Measurements from ENCODE around the gene PUS10. TPM values are rescaled to one million over a fixed set of nuclear protein-coding genes. Genes with fewer than 3 reads are reported as not detected.
"Not testable (repeated sequence)": the region's sequence is repeated elsewhere in the genome, so short reads cannot be mapped to it uniquely, and the experiment has no call there.

PUS10 gene
- polyA plus RNA-seq, 4 donors = 8.9 to 11.4 (median 11.3) TPM

DNA sequence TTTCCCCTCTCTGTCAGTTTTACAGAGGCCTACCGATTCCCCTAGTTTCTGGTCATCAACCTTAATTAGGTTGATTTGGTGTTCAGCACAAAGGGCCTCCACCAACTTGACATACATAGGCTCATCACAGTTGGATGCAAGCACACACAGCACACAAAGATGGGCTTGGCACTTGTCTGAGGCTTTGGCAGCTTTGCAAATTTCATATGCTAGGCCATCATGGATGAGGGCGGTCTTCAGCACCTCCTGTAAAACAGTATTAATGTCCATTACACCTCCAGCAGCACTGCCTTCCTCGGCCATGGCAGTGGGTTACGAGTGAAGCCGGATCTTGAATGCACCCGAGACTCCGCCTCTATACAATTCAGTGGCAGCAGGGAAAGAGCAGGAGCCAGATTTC is 79.8 kb downstream of the PUS10 start:
- no peak for DNase-seq (ENCODE audit: low read depth in 4 of 4, low spot score in 3 of 4)

GRCh38 chr2:60936757-60937156 is 81.3 kb downstream of the PUS10 start:
- DNase-seq (ENCODE audit: low read depth in 4 of 4, low spot score in 3 of 4) = no peak

GRCh38 chr2:60934165-60934722 is 83.8 kb downstream of the PUS10 start:
- DNase-seq (ENCODE audit: low read depth in 4 of 4, low spot score in 3 of 4) = no peak

GRCh38 chr2:60932954-60933353 is 85.1 kb downstream of the PUS10 start:
- no peak for DNase-seq (ENCODE audit: low read depth in 4 of 4, low spot score in 3 of 4)

GRCh38 chr2:60932061-60932460 is 86.0 kb downstream of the PUS10 start:
- not testable (repeated sequence) for DNase-seq (ENCODE audit: low read depth in 4 of 4, low spot score in 3 of 4)

GRCh38 chr2:60926741-60927552 is 91.1 kb downstream of the PUS10 start:
- no peak for DNase-seq (ENCODE audit: low read depth in 4 of 4, low spot score in 3 of 4)

DNA sequence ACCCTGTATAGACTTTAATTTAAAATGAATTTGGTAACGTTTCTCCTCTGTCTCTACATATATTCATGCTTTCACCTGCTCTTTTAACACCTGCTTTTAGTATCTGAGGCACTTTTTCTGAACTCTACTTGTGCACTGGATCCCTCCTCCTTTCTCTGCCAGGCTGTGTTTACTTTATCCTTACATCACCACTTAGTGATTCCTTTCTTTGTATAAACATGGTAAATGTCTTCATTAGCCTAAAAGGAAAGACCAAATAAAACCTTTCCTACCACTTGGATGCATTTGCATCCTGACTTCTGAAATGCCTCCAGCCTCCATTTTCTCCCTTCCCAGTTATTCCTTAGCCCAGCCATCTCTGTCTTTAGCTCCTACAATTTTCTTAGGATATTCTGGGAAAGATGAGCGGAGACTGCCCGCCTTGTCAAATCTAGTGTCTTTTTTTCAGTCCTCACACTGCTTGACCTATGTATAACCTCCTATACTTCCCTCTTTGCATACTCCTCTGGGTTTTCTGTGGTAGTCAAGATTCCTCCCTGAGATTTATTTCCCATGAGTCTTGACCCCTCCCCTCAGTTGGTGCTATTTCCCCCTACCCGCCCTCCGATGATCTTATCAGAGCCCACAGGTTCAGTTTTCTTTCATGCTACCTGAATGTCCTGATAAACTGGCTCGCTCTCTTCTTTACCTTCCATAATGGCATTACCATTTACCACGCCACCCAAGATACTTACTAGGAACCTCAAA is 91.9 kb downstream of the PUS10 start:
- DNase-seq (ENCODE audit: low read depth in 4 of 4, low spot score in 3 of 4) = no peak

DNA sequence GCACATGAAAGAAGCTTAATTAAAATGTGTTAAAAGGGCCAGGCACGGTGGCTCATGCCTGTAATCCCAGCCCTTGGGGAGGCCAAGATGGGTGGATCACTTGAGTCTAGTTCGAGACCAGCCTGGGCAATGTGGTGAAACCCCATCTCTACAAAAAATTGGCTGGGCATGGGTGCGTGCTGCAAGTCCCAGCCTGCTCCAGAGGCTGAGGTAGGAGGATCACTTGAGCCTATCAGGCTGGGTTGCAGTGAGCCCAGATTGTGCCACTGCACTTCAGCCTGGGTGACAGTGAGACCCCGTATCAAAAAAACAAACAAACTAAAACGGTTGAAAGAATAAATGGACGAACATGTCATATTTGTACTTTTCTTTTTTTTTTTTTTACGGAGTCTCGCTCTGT is 110.7 kb downstream of the PUS10 start:
- no peak for DNase-seq (ENCODE audit: low read depth in 4 of 4, low spot score in 3 of 4)

- DNase-seq (ENCODE audit: low read depth in 4 of 4, low spot score in 3 of 4) = no peak
Measured at GRCh38 chr2:60906395-60906794, 111.7 kb downstream of the PUS10 start.

GRCh38 chr2:60905867-60906266 is 112.2 kb downstream of the PUS10 start:
- DNase-seq (ENCODE audit: low read depth in 4 of 4, low spot score in 3 of 4) = not testable (repeated sequence)

GRCh38 chr2:60901296-60901695 is 116.8 kb downstream of the PUS10 start:
- DNase-seq (ENCODE audit: low read depth in 4 of 4, low spot score in 3 of 4) = not testable (repeated sequence)

DNA sequence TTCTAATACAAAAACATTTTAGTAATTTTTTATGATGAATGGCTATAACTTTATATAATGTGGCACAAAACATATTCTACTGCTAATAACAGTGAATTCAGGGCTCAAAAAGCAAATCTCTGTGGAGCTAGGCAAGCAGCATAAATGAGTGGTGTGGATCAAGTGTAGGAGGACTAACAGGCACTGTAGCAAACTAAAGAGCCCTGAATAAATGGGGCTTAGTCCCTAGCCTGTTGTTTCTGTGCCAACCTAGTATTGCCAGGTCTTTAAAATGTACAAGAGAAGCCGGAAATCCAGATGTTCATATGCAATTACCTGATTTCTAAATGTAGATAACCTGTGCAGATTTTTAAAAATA is 118.2 kb downstream of the PUS10 start:
- no peak for DNase-seq (ENCODE audit: low read depth in 4 of 4, low spot score in 3 of 4)

DNA sequence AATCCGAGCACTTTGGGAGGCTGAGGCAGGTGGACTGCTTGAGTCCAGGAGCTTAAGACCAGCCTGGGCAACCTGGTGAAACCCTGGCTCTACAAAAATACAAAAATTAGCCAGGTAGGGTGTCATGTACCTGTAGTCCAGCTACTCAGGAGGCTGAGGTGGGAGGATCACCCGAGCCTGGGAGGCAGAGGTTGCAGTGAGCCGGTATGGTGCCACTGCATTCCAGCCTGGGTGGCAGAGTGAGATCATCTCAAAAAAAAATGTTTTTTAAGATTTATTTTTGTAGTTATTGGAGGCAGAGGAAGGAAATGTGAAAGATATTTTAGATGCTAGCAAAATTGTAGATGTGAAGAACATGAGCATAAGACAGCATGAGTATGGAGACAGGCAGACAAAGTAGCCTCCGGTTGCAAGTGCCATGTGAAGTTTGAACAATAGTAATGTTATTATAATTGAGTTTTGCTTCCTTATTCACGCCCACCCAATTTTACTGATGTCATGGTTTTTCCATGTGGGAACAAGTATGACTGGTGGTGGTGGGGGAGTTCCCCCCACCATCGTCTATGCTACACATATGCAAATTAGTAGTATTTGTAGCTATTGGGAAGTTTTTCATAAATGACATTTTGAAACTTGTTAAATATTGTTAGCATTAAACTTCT is 118.7 kb downstream of the PUS10 start:
- no peak for DNase-seq (ENCODE audit: low read depth in 4 of 4, low spot score in 3 of 4)

GRCh38 chr2:60898567-60898966 is 119.5 kb downstream of the PUS10 start:
- no peak for DNase-seq (ENCODE audit: low read depth in 4 of 4, low spot score in 3 of 4)

Other genes starting within 250 kb of the PUS10 start
- 1 to 10 TPM; 7.9 to 9.1 (median 8.3) TPM for gene REL, start 136.7 kb downstream of the PUS10 start, polyA plus RNA-seq (ENCODE audit: insufficient read length in 4 of 4)
- 10 to 100 TPM; 27.5 to 31.3 (median 28.9) TPM for gene PEX13, start 535 bp downstream of the PUS10 start, polyA plus RNA-seq (ENCODE audit: insufficient read length in 4 of 4)
- 10 to 100 TPM; 14.0 to 26.2 (median 15.6) TPM for gene SANBR, start 47.6 kb upstream of the PUS10 start, polyA plus RNA-seq (ENCODE audit: insufficient read length in 4 of 4)
- gene C2orf74, start 143.9 kb upstream of the PUS10 start, polyA plus RNA-seq (ENCODE audit: insufficient read length in 4 of 4) = 10 to 100 TPM; 22.8 to 47.3 (median 38.2) TPM

Data from left renal pelvis (tissue), 4 donors.